DND-41 (cell line): Measurements from ENCODE around the gene SPINT2.
"Not testable (repeated sequence)": the region's sequence is repeated elsewhere in the genome, so short reads cannot be mapped to it uniquely, and the experiment has no call there.

Experiments
- ATAC-seq: fragments of 200-7000 bp; cut with Tn5 transposase; 3 replicates; pipeline ENCODE4 v1.9.1; 2021; ENCODE audit warnings: low read depth; ENCODE audit not compliant: insufficient read depth
- DNase-seq: peaks from one replicate; pipeline ENCODE4 v3.0.0-alpha.2; 2020
- H2AFZ ChIP-seq: 2 replicates; pipeline ENCODE4 v1.6.0; 2012; ENCODE audit warnings: low read depth, low read length
- H3K27ac ChIP-seq: 2 replicates; pipeline ENCODE4 v1.5.1; 2012; ENCODE audit warnings: low read length, inconsistent platforms
- H3K27me3 ChIP-seq: fragments of 200-600 bp; sonication (generic); 2 replicates; pipeline ENCODE4 v1.6.0; 2012; ENCODE audit warnings: low read length, mild to moderate bottlenecking, inconsistent platforms; ENCODE audit not compliant: insufficient read depth, poor library complexity
- H3K36me3 ChIP-seq: 2 replicates; pipeline ENCODE4 v1.5.1; 2012; ENCODE audit warnings: low read length, inconsistent platforms; ENCODE audit not compliant: insufficient read depth
- H3K4me1 ChIP-seq: 2 replicates; pipeline ENCODE4 v1.5.1; 2012; ENCODE audit warnings: mild to moderate bottlenecking, low read length; ENCODE audit not compliant: insufficient read depth
- H3K4me2 ChIP-seq: 2 replicates; pipeline ENCODE4 v1.6.0; 2012; ENCODE audit warnings: mild to moderate bottlenecking, moderate library complexity, low read length, inconsistent platforms; ENCODE audit not compliant: insufficient read depth
- H3K4me3 ChIP-seq, 2 experiments: fragments of 200-600 bp in 1 of 2; shearing (Covaris generic) in 1 of 2; 2 replicates each; pipeline ENCODE4 v1.5.1; 2012 to 2016; ENCODE audit warnings: inconsistent platforms in 2 of 2, low read length in 2 of 2, mild to moderate bottlenecking in 2 of 2, low read depth in 1 of 2, moderate library complexity in 1 of 2
- H3K79me2 ChIP-seq: 2 replicates; pipeline ENCODE4 v1.6.0; 2012; ENCODE audit warnings: low read length, inconsistent platforms; ENCODE audit not compliant: insufficient read depth
- H3K9ac ChIP-seq: 2 replicates; pipeline ENCODE4 v1.6.0; 2012; ENCODE audit warnings: low read depth, mild to moderate bottlenecking, inconsistent platforms, low read length, moderate library complexity
- H3K9me3 ChIP-seq: 2 replicates; pipeline ENCODE4 v1.5.1; 2012; ENCODE audit warnings: low read length, moderate library complexity, mild to moderate bottlenecking, inconsistent platforms; ENCODE audit not compliant: insufficient read depth, severe bottlenecking
- H4K20me1 ChIP-seq: 2 replicates; pipeline ENCODE4 v1.6.0; 2012; ENCODE audit warnings: low read length; ENCODE audit not compliant: insufficient read depth
- CTCF ChIP-seq: IDR thresholded peaks from 2 replicates; pipeline ENCODE4 v1.5.1; 2012; ENCODE audit warnings: borderline replicate concordance, low read length, moderate library complexity, mild to moderate bottlenecking; ENCODE audit not compliant: poor library complexity, severe bottlenecking; ENCODE audit errors: extremely low read depth
- EZH2 ChIP-seq: IDR thresholded peaks from 3 replicates; pipeline ENCODE4 v1.6.1; 2012; ENCODE audit warnings: borderline replicate concordance, low read depth, mild to moderate bottlenecking, moderate library complexity, low read length, inconsistent platforms; ENCODE audit not compliant: severe bottlenecking

SPINT2 gene

GRCh38 chr19:38252941-38253691, 11.3 kb upstream of the SPINT2 start:
- H3K36me3 ChIP-seq, result no peaks in the 10 kb centered on the region
- H3K9me3 ChIP-seq, result no peaks in the 10 kb centered on the region
- H3K27ac ChIP-seq, result no peak overlapping the region
- DNase-seq (no peak), ATAC-seq (no peak)
- H3K4me3 ChIP-seq, result no peak overlapping the region
- H3K27me3 ChIP-seq, result no peaks in the 10 kb centered on the region
- H2AFZ ChIP-seq, result no peak overlapping the region
- TF ChIP-seq EZH2 (no peak), CTCF (no peak)
- no peak overlapping the region for H3K4me2 ChIP-seq
- H3K79me2 ChIP-seq, result no peaks in the 10 kb centered on the region
- no peak overlapping the region for H3K9ac ChIP-seq
- H3K4me1 ChIP-seq, result no peaks in the 10 kb centered on the region
- no peaks in the 10 kb centered on the region for H4K20me1 ChIP-seq

DNA sequence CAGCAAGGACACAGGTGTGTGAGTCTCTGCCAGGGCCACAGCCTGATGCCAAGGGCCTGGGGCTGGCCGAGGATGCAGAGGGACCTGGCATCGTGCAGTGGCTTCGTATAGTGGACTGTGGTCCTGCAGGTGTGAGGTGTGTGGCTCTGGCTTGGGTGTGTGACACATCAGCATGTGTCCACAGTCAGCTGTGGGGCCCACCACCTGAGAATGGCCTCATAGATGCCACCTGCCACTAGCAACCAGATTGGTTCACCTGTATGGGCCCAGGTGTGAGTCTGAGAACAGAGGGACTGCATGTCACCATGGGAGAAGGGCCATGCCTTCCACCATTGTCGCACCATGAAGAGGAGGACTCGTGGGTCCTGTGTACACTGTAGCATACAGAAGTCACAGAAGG, 10.6 kb upstream of the SPINT2 start:
- H3K36me3 ChIP-seq, result no peaks in the 10 kb centered on the region
- no peak overlapping the region for H2AFZ ChIP-seq
- H3K79me2 ChIP-seq, result no peaks in the 10 kb centered on the region
- no peak overlapping the region for H3K4me3 ChIP-seq
- no peaks in the 10 kb centered on the region for H3K4me1 ChIP-seq
- H3K4me2 ChIP-seq, result no peak overlapping the region
- no peaks in the 10 kb centered on the region for H4K20me1 ChIP-seq
- TF ChIP-seq CTCF, result no peak
- no peak for TF ChIP-seq EZH2
- no peak for ATAC-seq
- no peaks in the 10 kb centered on the region for H3K9me3 ChIP-seq
- H3K27me3 ChIP-seq, result no peaks in the 10 kb centered on the region
- no peak overlapping the region for H3K9ac ChIP-seq
- no peak overlapping the region for H3K27ac ChIP-seq
- DNase-seq, result no peak

- Histone ChIP-seq H3K4me2 (no peak overlapping the region), H3K4me3 (no peak overlapping the region), H3K27me3 (no peaks in the 10 kb centered on the region), H4K20me1 (no peaks in the 10 kb centered on the region), H3K9ac (no peak overlapping the region), H3K27ac (no peak overlapping the region), H3K79me2 (no peaks in the 10 kb centered on the region), H3K4me1 (no peaks in the 10 kb centered on the region), H3K36me3 (no peaks in the 10 kb centered on the region), H3K9me3 (no peaks in the 10 kb centered on the region), H2AFZ (no peak overlapping the region)
- DNase-seq (no peak), ATAC-seq (no peak)
- no peak for TF ChIP-seq EZH2
- TF ChIP-seq CTCF, result no peak
These were observed 8.9 kb upstream of the SPINT2 start for GRCh38 chr19:38255383-38256014.

- not testable (repeated sequence) for H3K4me2 ChIP-seq, H2AFZ ChIP-seq, H3K9me3 ChIP-seq, ATAC-seq, H3K79me2 ChIP-seq, H3K4me1 ChIP-seq, H3K36me3 ChIP-seq, H3K9ac ChIP-seq, H3K27me3 ChIP-seq, H3K27ac ChIP-seq, H4K20me1 ChIP-seq, DNase-seq, H3K4me3 ChIP-seq
These were observed 2.4 kb upstream of the SPINT2 start for GRCh38 chr19:38261942-38262341.
